ENCODE results near the gene GPR137C.
"Not testable (repeated sequence)": the region's sequence is repeated elsewhere in the genome, so short reads cannot be mapped to it uniquely, and the experiment has no call there.

The GPR137C gene

GRCh38 chr14:52563120-52563519, 10.5 kb downstream of the GPR137C start:
- no peak for DNase-seq (ENCODE audit: low read depth)
- H3K4me3 ChIP-seq (ENCODE audit: low read depth, low read length) = no peak overlapping the region
- no peak for TF ChIP-seq CTCF (IDR thresholded peaks at IDR 0.05; ENCODE audit: insufficient read depth, low read depth, low read length, missing control alignments)

GRCh38 chr14:52568454-52568853, 15.8 kb downstream of the GPR137C start:
- not testable (repeated sequence) for DNase-seq (ENCODE audit: low read depth); H3K4me3 ChIP-seq (ENCODE audit: low read depth, low read length)

GRCh38 chr14:52575858-52576257, 23.2 kb downstream of the GPR137C start:
- no peak for TF ChIP-seq CTCF (IDR thresholded peaks at IDR 0.05; ENCODE audit: insufficient read depth, low read depth, low read length, missing control alignments)
- H3K4me3 ChIP-seq (ENCODE audit: low read depth, low read length) = no peak overlapping the region
- no peak for DNase-seq (ENCODE audit: low read depth)

- no peak overlapping the region for H3K4me3 ChIP-seq (ENCODE audit: low read depth, low read length)
- DNase-seq (ENCODE audit: low read depth) = no peak
- no peak for TF ChIP-seq CTCF (IDR thresholded peaks at IDR 0.05; ENCODE audit: insufficient read depth, low read depth, low read length, missing control alignments)
Measured at GRCh38 chr14:52583544-52583943, 30.9 kb downstream of the GPR137C start.

GRCh38 chr14:52589646-52590045, 37.0 kb downstream of the GPR137C start:
- TF ChIP-seq CTCF (IDR thresholded peaks at IDR 0.05; ENCODE audit: insufficient read depth, low read depth, low read length, missing control alignments) = no peak

GRCh38 chr14:52590318-52590717, 37.7 kb downstream of the GPR137C start:
- H3K4me3 ChIP-seq (ENCODE audit: low read depth, low read length) = no peak overlapping the region
- no peak for DNase-seq (ENCODE audit: low read depth)

More at GRCh38 chr14:52589646-52590045, 37.0 kb downstream of the GPR137C start:
- no peak for DNase-seq (ENCODE audit: low read depth)
- no peak overlapping the region for H3K4me3 ChIP-seq (ENCODE audit: low read depth, low read length)

GRCh38 chr14:52596320-52596719, 43.7 kb downstream of the GPR137C start:
- no peak overlapping the region for H3K4me3 ChIP-seq (ENCODE audit: low read depth, low read length)
- no peak for DNase-seq (ENCODE audit: low read depth)
- TF ChIP-seq CTCF (IDR thresholded peaks at IDR 0.05; ENCODE audit: insufficient read depth, low read depth, low read length, missing control alignments) = no peak

More at GRCh38 chr14:52590318-52590717, 37.7 kb downstream of the GPR137C start:
- TF ChIP-seq CTCF (IDR thresholded peaks at IDR 0.05; ENCODE audit: insufficient read depth, low read depth, low read length, missing control alignments) = no peak
